Activated CD8-positive, alpha-beta memory T cell treated with anti-CD3 and anti-CD28 coated beads, Interleukin-2, amount 50 U/mL, for 24 hours (primary cell): ENCODE measurements around the gene DYRK1B.
"Not testable (repeated sequence)": the region's sequence is repeated elsewhere in the genome, so short reads cannot be mapped to it uniquely, and the experiment has no call there.

ENCODE experiments used
- DNase-seq: peaks from one replicate; pipeline ENCODE4 v3.0.0-alpha.2; 2020; ENCODE audit errors: extremely low read depth

The DYRK1B gene

GRCh38 chr19:39833464-39834286 lies at the start of gene DYRK1B:
Gene DYRK1B (minus strand): TSS chr19:39834162. CDS start chr19:39831867, 2,295 bp downstream.
- DNase-seq: peak; percentile 90

- DNase-seq: not testable (repeated sequence)
Measured at GRCh38 chr19:39882645-39883044, 48.7 kb upstream of the DYRK1B start.

GRCh38 chr19:39881495-39882110 lies 47.6 kb upstream of the DYRK1B start:
- DNase-seq: not testable (repeated sequence)

GRCh38 chr19:39880241-39880640 lies 46.3 kb upstream of the DYRK1B start:
- DNase-seq: not testable (repeated sequence)

- DNase-seq: not testable (repeated sequence)
Measured at GRCh38 chr19:39879796-39880195, 45.8 kb upstream of the DYRK1B start.

GRCh38 chr19:39878866-39879265 lies 44.9 kb upstream of the DYRK1B start:
- DNase-seq: not testable (repeated sequence)

GRCh38 chr19:39878398-39878797 lies 44.4 kb upstream of the DYRK1B start:
- no peak for DNase-seq

- not testable (repeated sequence) for DNase-seq
Measured at GRCh38 chr19:39877982-39878381, 44.0 kb upstream of the DYRK1B start.

GRCh38 chr19:39877488-39877887 lies 43.5 kb upstream of the DYRK1B start:
- DNase-seq: not testable (repeated sequence)

- not testable (repeated sequence) for DNase-seq
Measured at GRCh38 chr19:39876486-39876885, 42.5 kb upstream of the DYRK1B start.

GRCh38 chr19:39875401-39875864 lies 41.5 kb upstream of the DYRK1B start:
- not testable (repeated sequence) for DNase-seq

- DNase-seq: no peak
Measured at GRCh38 chr19:39874404-39874803, 40.4 kb upstream of the DYRK1B start.

GRCh38 chr19:39873385-39873784 lies 39.4 kb upstream of the DYRK1B start:
- DNase-seq: no peak

- no peak for DNase-seq
Measured at GRCh38 chr19:39871886-39872866, 38.2 kb upstream of the DYRK1B start.

- DNase-seq: no peak
Measured at GRCh38 chr19:39871362-39871761, 37.4 kb upstream of the DYRK1B start.

- DNase-seq: no peak
Measured at GRCh38 chr19:39870171-39870971, 36.4 kb upstream of the DYRK1B start.

- no peak for DNase-seq
Measured at GRCh38 chr19:39867952-39868351, 34.0 kb upstream of the DYRK1B start.

- no peak for DNase-seq
Measured at GRCh38 chr19:39867133-39867532, 33.2 kb upstream of the DYRK1B start.

GRCh38 chr19:39865953-39866352 lies 32.0 kb upstream of the DYRK1B start:
- no peak for DNase-seq

- DNase-seq: no peak
Measured at GRCh38 chr19:39865186-39865585, 31.2 kb upstream of the DYRK1B start.

GRCh38 chr19:39864118-39864517 lies 30.2 kb upstream of the DYRK1B start:
- no peak for DNase-seq
